ENCODE measurements around the gene GPHN. TPM values are rescaled to one million over a fixed set of nuclear protein-coding genes. Genes with fewer than 3 reads are reported as not detected.
"Not testable (repeated sequence)": the region's sequence is repeated elsewhere in the genome, so short reads cannot be mapped to it uniquely, and the experiment has no call there.

The GPHN gene
- total RNA-seq, 2 experiments from 2014 or later, result 26.3 to 26.6 TPM

DNA sequence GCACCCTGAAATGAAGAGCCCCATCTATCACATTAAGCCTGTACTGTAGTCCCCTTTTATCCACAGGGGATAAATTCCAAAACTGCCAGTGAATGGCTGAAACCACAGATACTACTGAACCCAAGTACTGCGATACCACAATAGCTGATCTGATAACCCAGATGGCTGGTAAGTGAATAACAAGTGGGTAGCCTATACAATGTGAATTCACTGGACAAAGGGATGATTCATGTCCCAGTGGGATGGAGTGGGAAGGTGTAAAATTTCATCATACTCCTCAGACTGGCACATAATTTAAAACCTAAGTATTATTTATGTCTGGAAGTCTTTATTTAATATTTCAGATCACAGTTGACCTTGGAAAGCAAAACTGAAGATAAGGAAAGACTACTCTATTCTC, 201.3 kb downstream of the GPHN start:
- peaks cover 38% of the 10 kb centered on the region for H3K9me3 Mint-ChIP-seq
- no peak for ATAC-seq
- CTCF ChIA-PET, result no interaction called here

DNA sequence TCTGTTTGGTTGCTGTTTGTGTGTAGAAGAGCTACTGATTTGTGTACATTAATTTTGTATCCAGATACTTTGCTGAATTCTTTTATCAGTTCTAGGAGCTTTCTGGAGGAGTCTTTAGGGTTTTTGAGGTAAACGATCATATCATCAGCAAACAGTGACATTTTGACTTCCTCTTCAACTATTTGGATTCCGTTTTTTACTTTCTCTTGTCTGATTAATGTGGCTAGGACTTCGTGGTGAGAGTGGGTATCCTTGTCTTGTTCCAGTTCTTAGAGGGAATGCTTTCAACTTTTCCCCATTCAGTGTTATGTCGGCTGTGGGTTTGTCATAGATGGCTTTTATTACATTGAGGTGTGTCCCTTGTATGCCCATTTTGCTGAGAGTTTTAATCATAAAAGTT, 206.3 kb downstream of the GPHN start:
- H3K4me3 Mint-ChIP-seq; intact Hi-C loops (cut with micrococcal nuclease); DNase-seq; POLR2A ChIA-PET; CTCF ChIA-PET; H3K27me3 Mint-ChIP-seq; ATAC-seq: not testable (repeated sequence)
- Mint-ChIP-seq H3K4me1 (ENCODE audit: low read depth) (peaks cover 37% of the 10 kb centered on the region), H3K36me3 (ENCODE audit: low read depth) (peaks cover 32% of the 10 kb centered on the region), H3K27ac (peak overlapping the region; percentile 26), H3K9me3 (peaks cover 21% of the 10 kb centered on the region)

More for the DNA sequence above, 201.3 kb downstream of the GPHN start:
- DNase-seq, result no peak
- Mint-ChIP-seq H3K27me3 (no peaks in the 10 kb centered on the region), H3K27ac (no peak overlapping the region), H3K36me3 (ENCODE audit: low read depth) (peaks cover 17% of the 10 kb centered on the region), H3K4me3 (no peak overlapping the region), H3K4me1 (ENCODE audit: low read depth) (peaks cover 6% of the 10 kb centered on the region)
- POLR2A ChIA-PET, result no interaction called here
- intact Hi-C loops (cut with micrococcal nuclease), result no loop called here
- TF ChIP-seq, protein P1, sequence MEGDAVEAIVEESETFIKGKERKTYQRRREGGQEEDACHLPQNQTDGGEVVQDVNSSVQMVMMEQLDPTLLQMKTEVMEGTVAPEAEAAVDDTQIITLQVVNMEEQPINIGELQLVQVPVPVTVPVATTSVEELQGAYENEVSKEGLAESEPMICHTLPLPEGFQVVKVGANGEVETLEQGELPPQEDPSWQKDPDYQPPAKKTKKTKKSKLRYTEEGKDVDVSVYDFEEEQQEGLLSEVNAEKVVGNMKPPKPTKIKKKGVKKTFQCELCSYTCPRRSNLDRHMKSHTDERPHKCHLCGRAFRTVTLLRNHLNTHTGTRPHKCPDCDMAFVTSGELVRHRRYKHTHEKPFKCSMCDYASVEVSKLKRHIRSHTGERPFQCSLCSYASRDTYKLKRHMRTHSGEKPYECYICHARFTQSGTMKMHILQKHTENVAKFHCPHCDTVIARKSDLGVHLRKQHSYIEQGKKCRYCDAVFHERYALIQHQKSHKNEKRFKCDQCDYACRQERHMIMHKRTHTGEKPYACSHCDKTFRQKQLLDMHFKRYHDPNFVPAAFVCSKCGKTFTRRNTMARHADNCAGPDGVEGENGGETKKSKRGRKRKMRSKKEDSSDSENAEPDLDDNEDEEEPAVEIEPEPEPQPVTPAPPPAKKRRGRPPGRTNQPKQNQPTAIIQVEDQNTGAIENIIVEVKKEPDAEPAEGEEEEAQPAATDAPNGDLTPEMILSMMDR (IDR thresholded peaks at IDR 0.05), result no peak

DNA sequence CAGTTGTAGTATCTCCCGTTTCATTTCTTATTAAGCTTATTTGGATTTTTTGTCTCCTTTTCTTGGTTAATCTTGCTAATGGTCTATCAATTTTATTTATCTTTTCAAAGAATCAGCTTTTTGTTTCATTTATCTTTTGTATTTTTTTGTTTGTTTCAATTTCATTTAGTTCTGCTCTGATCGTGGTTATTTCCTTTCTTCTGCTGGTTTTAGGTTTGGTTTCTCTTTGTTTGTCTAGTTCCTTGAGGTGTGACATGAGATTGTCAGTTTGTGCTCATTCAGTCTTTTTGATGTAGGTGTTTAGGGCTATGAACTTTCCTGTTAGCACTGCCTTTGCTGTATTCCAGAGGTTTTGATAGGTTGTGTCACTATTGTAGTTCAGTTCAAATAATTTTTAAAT, 207.4 kb downstream of the GPHN start:
- intact Hi-C loops (cut with micrococcal nuclease); CTCF ChIA-PET; ATAC-seq; DNase-seq; POLR2A ChIA-PET; H3K27me3 Mint-ChIP-seq: not testable (repeated sequence)
- Mint-ChIP-seq H3K9me3 (peaks cover 21% of the 10 kb centered on the region), H3K27ac (peak overlapping the region; percentile 3), H3K4me1 (ENCODE audit: low read depth) (peaks cover 37% of the 10 kb centered on the region), H3K4me3 (peak overlapping the region; percentile 36), H3K36me3 (ENCODE audit: low read depth) (peaks cover 33% of the 10 kb centered on the region)

DNA sequence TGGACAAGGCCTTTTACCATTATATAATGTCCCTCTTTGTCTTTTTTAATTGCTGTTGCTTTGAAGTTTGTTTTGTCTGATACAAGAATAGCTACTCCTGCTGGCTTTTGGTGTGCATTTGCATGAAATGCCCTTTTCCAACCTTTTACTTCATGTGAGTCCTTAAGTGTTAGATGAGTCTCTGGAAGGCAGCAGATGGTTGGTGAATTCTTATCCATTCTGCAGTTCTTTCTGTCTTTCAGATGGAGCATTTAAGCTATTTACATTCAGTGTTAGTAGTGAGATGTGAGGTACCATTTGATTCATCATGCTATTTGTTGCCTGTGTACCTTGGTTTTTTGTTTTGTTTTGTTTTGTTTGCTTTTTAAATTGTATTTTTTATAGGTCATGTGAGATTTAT, 208.3 kb downstream of the GPHN start:
- H3K4me3 Mint-ChIP-seq, result no peak overlapping the region
- TF ChIP-seq, protein P1 (IDR thresholded peaks at IDR 0.05), result no peak
- no peak for DNase-seq
- ChIA-PET CTCF (interaction anchor here (0.8 kb wide), 1 partner anchor 30 kb away, joined by 3 read pairs; no protein-coding TSS in a partner anchor), POLR2A (no interaction called here)
- peaks cover 31% of the 10 kb centered on the region for H3K36me3 Mint-ChIP-seq (ENCODE audit: low read depth)
- peaks cover 18% of the 10 kb centered on the region for H3K9me3 Mint-ChIP-seq
- H3K27ac Mint-ChIP-seq, result no peak overlapping the region
- H3K27me3 Mint-ChIP-seq, result no peaks in the 10 kb centered on the region
- ATAC-seq, result no peak
- intact Hi-C loops (cut with micrococcal nuclease), result no loop called here
- peaks cover 37% of the 10 kb centered on the region for H3K4me1 Mint-ChIP-seq (ENCODE audit: low read depth)

DNA sequence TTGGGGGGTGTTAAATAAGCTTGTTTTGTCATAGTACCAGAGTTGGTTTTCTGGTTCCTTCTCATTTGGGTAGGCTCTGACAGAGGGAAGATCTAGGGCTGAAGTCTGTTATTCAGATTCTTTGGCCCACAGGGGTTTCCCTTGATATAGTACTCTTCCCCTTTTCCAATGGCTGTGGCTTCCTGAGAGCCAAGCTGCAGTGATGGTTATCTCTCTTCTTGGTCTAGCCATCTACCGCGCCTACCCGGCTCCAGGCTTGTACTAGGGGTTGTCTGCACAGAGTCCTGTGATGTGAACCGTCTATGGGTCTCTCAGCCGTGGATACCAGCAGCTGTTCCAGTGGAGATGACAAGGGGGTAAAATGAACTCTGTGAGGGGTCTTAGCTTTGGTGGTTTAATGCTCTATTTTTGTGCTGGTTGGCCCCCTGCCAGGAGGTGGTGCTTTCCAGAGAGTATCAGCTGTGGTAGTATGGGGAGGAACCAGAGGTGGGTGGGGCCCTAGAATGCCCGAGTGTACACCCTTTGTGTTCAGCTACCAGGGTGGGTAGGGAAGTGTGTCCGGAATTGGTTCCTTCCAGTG, 209.7 kb downstream of the GPHN start:
- H3K9me3 Mint-ChIP-seq, result peaks cover 10% of the 10 kb centered on the region

DNA sequence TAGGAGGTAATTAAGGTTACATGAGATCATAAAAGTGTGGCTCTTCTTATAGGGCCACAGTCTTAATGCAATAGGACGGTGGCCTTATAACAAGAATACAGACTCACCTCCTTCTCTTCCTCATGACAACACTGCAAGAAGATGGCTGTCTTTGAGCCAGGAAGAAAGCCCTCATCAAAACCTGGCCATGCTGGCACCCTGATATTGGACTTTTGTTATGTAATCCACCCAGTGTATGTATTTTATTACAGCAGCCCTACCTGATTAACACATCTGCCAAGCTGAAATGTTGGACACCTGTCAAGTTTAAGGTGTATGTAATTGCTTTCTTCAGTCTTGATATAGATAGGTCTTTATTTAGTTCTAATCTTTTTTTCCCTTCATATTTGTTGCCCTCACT, 217.0 kb downstream of the GPHN start:
- H3K36me3 Mint-ChIP-seq (ENCODE audit: low read depth), result peaks cover 23% of the 10 kb centered on the region
- H3K9me3 Mint-ChIP-seq, result peaks cover 26% of the 10 kb centered on the region
- no peak overlapping the region for H3K4me3 Mint-ChIP-seq
- TF ChIP-seq, protein P1 (IDR thresholded peaks at IDR 0.05), result no peak
- intact Hi-C loops (cut with micrococcal nuclease), result no loop called here
- DNase-seq, result no peak
- no peak for ATAC-seq
- POLR2A ChIA-PET, result no interaction called here
- H3K27me3 Mint-ChIP-seq, result no peaks in the 10 kb centered on the region
- CTCF ChIA-PET, result no interaction called here
- peaks cover 3% of the 10 kb centered on the region for H3K4me1 Mint-ChIP-seq (ENCODE audit: low read depth)
- H3K27ac Mint-ChIP-seq, result no peak overlapping the region

More for the DNA sequence above, 209.7 kb downstream of the GPHN start:
- no peak overlapping the region for H3K4me3 Mint-ChIP-seq
- no peaks in the 10 kb centered on the region for H3K27me3 Mint-ChIP-seq
- H3K4me1 Mint-ChIP-seq (ENCODE audit: low read depth), result peaks cover 39% of the 10 kb centered on the region
- peaks cover 25% of the 10 kb centered on the region for H3K36me3 Mint-ChIP-seq (ENCODE audit: low read depth)
- DNase-seq (no peak), ATAC-seq (no peak)
- CTCF ChIA-PET, result no interaction called here
- TF ChIP-seq, protein P1 (IDR thresholded peaks at IDR 0.05), result no peak
- POLR2A ChIA-PET, result no interaction called here
- intact Hi-C loops (cut with micrococcal nuclease), result no loop called here
- no peak overlapping the region for H3K27ac Mint-ChIP-seq

DNA sequence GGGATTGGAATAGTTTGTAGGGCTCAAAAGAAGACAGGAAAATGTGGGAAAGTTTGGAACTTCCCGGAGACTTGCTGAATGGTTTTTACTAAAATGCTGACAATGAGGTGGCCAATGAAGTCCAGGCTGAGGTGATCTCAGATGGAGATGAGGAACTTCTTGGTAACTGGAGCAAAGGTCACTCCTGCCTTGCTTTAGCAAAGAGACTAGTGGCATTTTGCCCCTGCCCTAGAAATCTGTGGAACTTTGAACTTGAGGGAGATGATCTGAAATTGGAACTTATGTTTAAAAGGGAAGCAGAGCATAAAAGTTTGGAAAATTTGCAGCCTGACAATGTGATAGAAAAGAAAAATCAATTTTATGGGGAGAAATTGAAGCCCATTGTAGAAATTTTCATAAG, 223.4 kb downstream of the GPHN start:
- ATAC-seq; intact Hi-C loops (cut with micrococcal nuclease); H3K27ac Mint-ChIP-seq; CTCF ChIA-PET; H3K27me3 Mint-ChIP-seq; H3K4me3 Mint-ChIP-seq; H3K4me1 Mint-ChIP-seq (ENCODE audit: low read depth); DNase-seq; POLR2A ChIA-PET: not testable (repeated sequence)
- Mint-ChIP-seq H3K9me3 (peaks cover 34% of the 10 kb centered on the region), H3K36me3 (ENCODE audit: low read depth) (peaks cover 28% of the 10 kb centered on the region)

Measured in activated CD8-positive, alpha-beta T cell treated with anti-CD3 and anti-CD28 coated beads for 36 hours (primary cell).